WTC11 (cell line): ENCODE measurements around the gene ACADL. TPM values are rescaled to one million over a fixed set of nuclear protein-coding genes. Genes with fewer than 3 reads are reported as not detected.

Experiments used
- ATAC-seq: fragments of 200-7000 bp; cut with Tn5 transposase; 2 replicates; pipeline ENCODE4 v1.10.0; 2021; ENCODE audit warnings: mild to moderate bottlenecking, moderate library complexity
- CTCF ChIA-PET: fragments of 300-600 bp; sonication (Branson Sonifier 250); formaldehyde crosslinking; loops from one replicate; lab custom pipeline; 2021; ENCODE audit warnings: antibody characterized with exemption; lab: Charles Lee
- POLR2A ChIA-PET: fragments of 350-600 bp; sonication (Branson Sonifier 250); formaldehyde crosslinking; loops from one replicate; lab custom pipeline; 2021; ENCODE audit warnings: antibody characterized with exemption; lab: Charles Lee
- DNase-seq: peaks from one replicate; pipeline ENCODE4 v3.0.0; 2021; ENCODE audit warnings: low spot score
- H3K27ac Mint-ChIP-seq: 2 replicates; pipeline ENCODE4 v1.8.0; 2021; ENCODE audit warnings: mixed read lengths
- H3K27me3 Mint-ChIP-seq: 2 replicates; pipeline ENCODE4 v1.8.0; 2021; ENCODE audit warnings: low read depth, mild to moderate bottlenecking, moderate library complexity, mixed read lengths
- H3K36me3 Mint-ChIP-seq: 2 replicates; pipeline ENCODE4 v1.8.0; 2021; ENCODE audit warnings: mixed read lengths
- H3K4me1 Mint-ChIP-seq: 2 replicates; pipeline ENCODE4 v1.8.0; 2022; ENCODE audit warnings: mixed read lengths
- H3K4me3 Mint-ChIP-seq: 2 replicates; pipeline ENCODE4 v1.8.0; 2021; ENCODE audit warnings: mild to moderate bottlenecking, moderate library complexity, mixed read lengths
- H3K9me3 Mint-ChIP-seq: 2 replicates; pipeline ENCODE4 v1.8.0; 2021; ENCODE audit warnings: mixed read lengths
- ATF1 ChIP-seq: sonication (generic); formaldehyde crosslinking; IDR thresholded peaks from 2 replicates; pipeline ENCODE4 v1.8.1; 2023; ENCODE audit warnings: mild to moderate bottlenecking, moderate library complexity, missing genetic modification reagents
- ATF3 ChIP-seq: sonication (generic); formaldehyde crosslinking; conservative IDR thresholded peaks from 2 replicates; pipeline ENCODE4 v1.8.1; 2022; ENCODE audit warnings: mild to moderate bottlenecking, missing genetic modification reagents
- CREM ChIP-seq: sonication (generic); formaldehyde crosslinking; IDR thresholded peaks from 2 replicates; pipeline ENCODE4 v1.8.1; 2022; ENCODE audit warnings: mild to moderate bottlenecking, missing genetic modification reagents, moderate library complexity
- E2F4 ChIP-seq: sonication (generic); formaldehyde crosslinking; IDR thresholded peaks from 2 replicates; pipeline ENCODE4 v1.8.1; 2022; ENCODE audit warnings: low read depth, mild to moderate bottlenecking, moderate library complexity, missing genetic modification reagents, borderline replicate concordance
- FOXJ3 ChIP-seq: sonication (generic); formaldehyde crosslinking; IDR thresholded peaks from 2 replicates; pipeline ENCODE4 v1.9.0; 2021; ENCODE audit warnings: missing genetic modification reagents, mild to moderate bottlenecking, borderline replicate concordance
- FOXP4 ChIP-seq: sonication (generic); formaldehyde crosslinking; IDR thresholded peaks from 2 replicates; pipeline ENCODE4 v1.8.0; 2022; ENCODE audit warnings: mild to moderate bottlenecking, missing genetic modification reagents
- MAX ChIP-seq: sonication (generic); formaldehyde crosslinking; IDR thresholded peaks from 2 replicates; pipeline ENCODE4 v1.8.0; 2022; ENCODE audit warnings: mild to moderate bottlenecking, missing genetic modification reagents
- NFATC4 ChIP-seq: fragments of 250-450 bp; sonication (Bioruptor Pico); IDR thresholded peaks from 2 replicates; pipeline ENCODE4 v1.9.0; 2021; ENCODE audit warnings: mild to moderate bottlenecking
- NR1H2 ChIP-seq: sonication (generic); formaldehyde crosslinking; IDR thresholded peaks from 2 replicates; pipeline ENCODE4 v1.9.0; 2021; ENCODE audit warnings: mild to moderate bottlenecking, moderate library complexity, missing genetic modification reagents
- OVOL2 ChIP-seq: fragments of 250-450 bp; sonication (Bioruptor Pico); IDR thresholded peaks from 2 replicates; pipeline ENCODE4 v1.9.0; 2021; ENCODE audit warnings: mild to moderate bottlenecking, borderline replicate concordance
- PREB ChIP-seq: sonication (generic); formaldehyde crosslinking; IDR thresholded peaks from 2 replicates; pipeline ENCODE4 v1.8.1; 2022; ENCODE audit warnings: mild to moderate bottlenecking, missing genetic modification reagents, moderate library complexity, borderline replicate concordance
- RELA ChIP-seq: sonication (generic); formaldehyde crosslinking; IDR thresholded peaks from 2 replicates; pipeline ENCODE4 v1.8.1; 2022; ENCODE audit warnings: missing genetic modification reagents, mild to moderate bottlenecking, borderline replicate concordance
- SP1 ChIP-seq: sonication (generic); formaldehyde crosslinking; conservative IDR thresholded peaks from 2 replicates; pipeline ENCODE4 v1.8.1; 2022; ENCODE audit warnings: missing genetic modification reagents
- STAT6 ChIP-seq: sonication (generic); formaldehyde crosslinking; conservative IDR thresholded peaks from 2 replicates; pipeline ENCODE4 v1.8.1; 2023; ENCODE audit warnings: mild to moderate bottlenecking, low read depth, missing genetic modification reagents, moderate library complexity
- ZBTB21 ChIP-seq: sonication (generic); formaldehyde crosslinking; IDR thresholded peaks from 2 replicates; pipeline ENCODE4 v1.8.1; 2023; ENCODE audit warnings: mild to moderate bottlenecking, missing genetic modification reagents, borderline replicate concordance
- ZBTB43 ChIP-seq: sonication (generic); formaldehyde crosslinking; IDR thresholded peaks from 2 replicates; pipeline ENCODE4 v1.8.1; 2023; ENCODE audit warnings: mild to moderate bottlenecking, missing genetic modification reagents
- ZNF232 ChIP-seq: sonication (generic); formaldehyde crosslinking; IDR thresholded peaks from 2 replicates; pipeline ENCODE4 v1.8.0; 2022; ENCODE audit warnings: mild to moderate bottlenecking, missing genetic modification reagents
- ZNF416 ChIP-seq: fragments of 250-450 bp; sonication (Bioruptor Pico); IDR thresholded peaks from 2 replicates; pipeline ENCODE4 v1.9.0; 2021; ENCODE audit warnings: mild to moderate bottlenecking, inconsistent platforms
- ZNF512 ChIP-seq: sonication (generic); formaldehyde crosslinking; IDR thresholded peaks from 2 replicates; pipeline ENCODE4 v1.8.1; 2022; ENCODE audit warnings: missing genetic modification reagents, borderline replicate concordance
- ZNF671 ChIP-seq: fragments of 250-450 bp; sonication (Bioruptor Pico); IDR thresholded peaks from 2 replicates; pipeline ENCODE4 v1.8.0; 2021; ENCODE audit warnings: mild to moderate bottlenecking
- total RNA-seq: library from RNA; stranded (reverse); gene quantifications from 3 replicates; pipeline ENCODE4 v1.2.3, GENCODE V29; 2021

Gene ACADL
- total RNA-seq, 1 experiment from 2014 or later = 0.42 TPM

GRCh38 chr2:210271300-210271699, 46.1 kb upstream of the ACADL start:
- ChIA-PET POLR2A (no interaction called here), CTCF (no interaction called here)
- H3K4me1 Mint-ChIP-seq = peaks cover 3% of the 10 kb centered on the region; the same call in 1 of the 2 replicates
- H3K27ac Mint-ChIP-seq = no peak overlapping the region
- H3K36me3 Mint-ChIP-seq = no peaks in the 10 kb centered on the region
- TF ChIP-seq FOXJ3 (CRISPR knock-in tag) (no peak), ZNF416 (CRISPR knock-in tag) (no peak), MAX (CRISPR knock-in tag) (no peak), NFATC4 (CRISPR knock-in tag) (no peak), E2F4 (CRISPR knock-in tag) (no peak), STAT6 (CRISPR knock-in tag) (no peak), ZNF232 (CRISPR knock-in tag) (no peak), ZNF512 (CRISPR knock-in tag) (no peak)
- no peak for DNase-seq
- no peaks in the 10 kb centered on the region; the same call in 1 of the 2 replicates for H3K27me3 Mint-ChIP-seq
- no peak overlapping the region for H3K4me3 Mint-ChIP-seq
- peaks cover 4% of the 10 kb centered on the region for H3K9me3 Mint-ChIP-seq
- ATAC-seq = no peak

- H3K27ac Mint-ChIP-seq = no peak overlapping the region
- POLR2A ChIA-PET = no interaction called here
- no peaks in the 10 kb centered on the region for H3K27me3 Mint-ChIP-seq
- H3K36me3 Mint-ChIP-seq = no peaks in the 10 kb centered on the region
- H3K4me1 Mint-ChIP-seq = peaks cover 3% of the 10 kb centered on the region; the same call in 1 of the 2 replicates
- DNase-seq = no peak
- peak; percentile 81 for ATAC-seq
- no peak overlapping the region for H3K4me3 Mint-ChIP-seq
- no peak for TF ChIP-seq ZBTB21
- TF ChIP-seq OVOL2 (CRISPR knock-in tag) = no peak
- TF ChIP-seq PREB (CRISPR knock-in tag) = no peak
- no peak for TF ChIP-seq SP1
- TF ChIP-seq CREM (CRISPR knock-in tag) = no peak
- no peak for TF ChIP-seq ZNF671 (CRISPR knock-in tag)
- no peak for TF ChIP-seq FOXP4 (CRISPR knock-in tag)
- TF ChIP-seq RELA (CRISPR knock-in tag) = no peak
- no peak for TF ChIP-seq ZBTB43 (CRISPR knock-in tag)
- TF ChIP-seq ATF1 (CRISPR knock-in tag) = no peak
- TF ChIP-seq ATF3 (CRISPR knock-in tag) = no peak
- no peak for TF ChIP-seq NR1H2
- TF ChIP-seq, all 79 proteins: peak for 0
- CTCF ChIA-PET = no interaction called here
- no peaks in the 10 kb centered on the region; the same call in 1 of the 2 replicates for H3K9me3 Mint-ChIP-seq
Observed at GRCh38 chr2:210269148-210269547, 43.9 kb upstream of the ACADL start.
